Esophagus squamous epithelium (tissue), 5 donors: ENCODE results near the gene RASA4. TPM values are rescaled to one million over a fixed set of nuclear protein-coding genes. Genes with fewer than 3 reads are reported as not detected.
"Not testable (repeated sequence)": the region's sequence is repeated elsewhere in the genome, so short reads cannot be mapped to it uniquely, and the experiment has no call there.

ENCODE experiments used
- DNase-seq: peaks from one replicate; lab custom pipeline; 2025; lab: John Stamatoyannopoulos, UW
- H3K27ac ChIP-seq, 4 donors: fragments of 200-600 bp; sonication (generic); one replicate each; pipeline ENCODE4 v1.5.1; 2016 to 2019; ENCODE audit warnings: mild to moderate bottlenecking in 1 of 4
- H3K27me3 ChIP-seq, 4 donors: fragments of 200-600 bp; sonication (generic); 1 replicate in 3 of 4; 2 replicates in 1 of 4; pipeline versions ENCODE4 v1.5.1 to v1.6.0; 2017 to 2021; ENCODE audit warnings: antibody characterized with exemption in 1 of 4
- H3K36me3 ChIP-seq, 3 donors: fragments of 200-600 bp; sonication (generic); one replicate each; pipeline ENCODE4 v1.5.1; 2016 to 2019
- H3K4me1 ChIP-seq, 3 donors: fragments of 200-600 bp; sonication (generic); one replicate each; pipeline ENCODE4 v1.5.1; 2017 to 2019
- H3K4me3 ChIP-seq, 4 donors: fragments of 200-600 bp; sonication (generic); 1 replicate in 3 of 4; 2 replicates in 1 of 4; pipeline ENCODE4 v1.5.1; 2016 to 2019; ENCODE audit warnings: mild to moderate bottlenecking in 2 of 4, moderate library complexity in 1 of 4
- H3K9me3 ChIP-seq, 3 donors: fragments of 200-600 bp; sonication (generic); one replicate each; pipeline ENCODE4 v1.5.1; 2016 to 2019
- POLR2A ChIP-seq, 4 donors: fragments of 450-650 bp; IDR thresholded peaks; one replicate each; pipeline ENCODE4 v1.6.1; 2017; ENCODE audit warnings: antibody characterized with exemption in 4 of 4, mild to moderate bottlenecking in 4 of 4, moderate library complexity in 3 of 4
- WGBS, 2 donors: methylation state at CpG; one replicate each; pipeline ENCODE4 v1.1.5; 2018; 5-methylcytosine and 5-hydroxymethylcytosine counted together
- intact Hi-C: fragments of 100-400 bp; cut with DNase I; formaldehyde crosslinking; loops from one replicate; pipeline ENCODE4 v1.15.0; 2022
- total RNA-seq, 4 donors: library from RNA; depleted of rRNA; stranded (reverse); fragments of >200 nt; gene quantifications; one replicate each; pipeline ENCODE4 v1.1.0, GENCODE V29; 2016
- TF ChIP-seq, protein P1 (sequence below), 6 experiments: fragments of 450-650 bp in 4 of 6; fragments of 200-600 bp in 2 of 6; sonication (generic) in 2 of 6; IDR thresholded peaks; one replicate each; pipeline ENCODE4 v1.5.1; 2016 to 2019; ENCODE audit warnings: antibody characterized with exemption in 6 of 6, mild to moderate bottlenecking in 4 of 6, moderate library complexity in 4 of 6
- donor health status: DM: yes; HTN: yes; CAD: no.

RASA4 gene
- total RNA-seq, 4 donors from 2014 or later: 2.3 to 19.3 (median 11.7) TPM

DNA sequence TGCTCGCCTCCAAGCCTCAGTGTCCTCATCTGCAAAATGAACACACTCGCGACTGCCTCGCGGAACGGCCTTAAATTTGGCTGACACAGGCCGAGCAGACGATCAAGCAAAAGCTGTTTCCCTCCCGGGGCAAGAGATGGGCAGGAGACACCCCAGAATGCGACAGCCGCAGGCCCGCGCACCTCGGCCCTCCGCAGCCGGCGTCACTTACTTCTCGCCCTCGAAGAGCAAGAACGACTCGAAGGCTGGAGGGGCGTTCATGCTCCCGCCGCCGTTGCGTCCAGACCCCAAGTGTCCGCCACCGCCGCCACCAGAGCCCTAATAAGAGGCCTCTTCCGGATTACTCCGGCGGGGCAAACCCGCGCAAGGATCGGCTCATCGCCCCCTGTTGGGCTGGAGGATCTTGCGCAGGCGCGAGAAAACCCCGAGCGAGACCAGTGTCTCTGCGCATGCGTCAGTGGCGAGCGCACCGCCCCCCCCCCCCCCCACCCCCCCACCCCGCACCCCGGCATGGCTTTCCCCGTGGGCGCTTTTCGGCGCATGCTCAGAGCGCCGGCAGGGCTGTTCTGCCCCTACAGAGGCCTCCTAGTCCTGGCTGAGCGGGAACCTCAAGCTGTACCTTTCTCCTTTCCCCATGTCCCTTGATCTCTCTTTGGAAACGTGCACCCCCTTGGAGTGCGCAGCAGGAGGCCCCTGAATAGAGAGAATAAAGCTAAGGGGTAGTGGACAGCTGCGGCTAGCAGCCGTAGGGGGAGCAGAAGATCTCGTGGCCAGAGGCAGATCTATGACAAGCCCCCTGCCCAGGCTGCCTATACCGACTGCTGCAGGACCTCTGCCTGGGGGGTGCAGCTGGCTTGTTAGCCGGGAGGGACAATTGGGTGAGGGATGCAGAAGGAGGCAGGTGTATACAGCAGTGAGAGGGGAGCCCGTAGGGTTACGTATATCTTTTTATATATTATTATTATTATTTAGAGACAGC lies 44.0 kb downstream of the RASA4 start, which contains the start of gene POLR2J3:
Gene POLR2J3 (minus strand): TSS at position 323 of the 979 bp plus-strand sequence. CDS start 62 bp downstream, at position 261.
- TF ChIP-seq, protein P1, sequence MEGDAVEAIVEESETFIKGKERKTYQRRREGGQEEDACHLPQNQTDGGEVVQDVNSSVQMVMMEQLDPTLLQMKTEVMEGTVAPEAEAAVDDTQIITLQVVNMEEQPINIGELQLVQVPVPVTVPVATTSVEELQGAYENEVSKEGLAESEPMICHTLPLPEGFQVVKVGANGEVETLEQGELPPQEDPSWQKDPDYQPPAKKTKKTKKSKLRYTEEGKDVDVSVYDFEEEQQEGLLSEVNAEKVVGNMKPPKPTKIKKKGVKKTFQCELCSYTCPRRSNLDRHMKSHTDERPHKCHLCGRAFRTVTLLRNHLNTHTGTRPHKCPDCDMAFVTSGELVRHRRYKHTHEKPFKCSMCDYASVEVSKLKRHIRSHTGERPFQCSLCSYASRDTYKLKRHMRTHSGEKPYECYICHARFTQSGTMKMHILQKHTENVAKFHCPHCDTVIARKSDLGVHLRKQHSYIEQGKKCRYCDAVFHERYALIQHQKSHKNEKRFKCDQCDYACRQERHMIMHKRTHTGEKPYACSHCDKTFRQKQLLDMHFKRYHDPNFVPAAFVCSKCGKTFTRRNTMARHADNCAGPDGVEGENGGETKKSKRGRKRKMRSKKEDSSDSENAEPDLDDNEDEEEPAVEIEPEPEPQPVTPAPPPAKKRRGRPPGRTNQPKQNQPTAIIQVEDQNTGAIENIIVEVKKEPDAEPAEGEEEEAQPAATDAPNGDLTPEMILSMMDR (IDR thresholded peaks at IDR 0.05): peak in 5 of 6 experiments; percentile 27 to 82 (median 46)
- TF ChIP-seq POLR2A (IDR thresholded peaks at IDR 0.05): peak in 1 of 4 donors; percentile 24
- intact Hi-C loops, DNase-seq, H3K4me1 ChIP-seq, H3K9me3 ChIP-seq, H3K36me3 ChIP-seq, H3K27me3 ChIP-seq: not testable (repeated sequence)
- H3K27ac ChIP-seq: peak within 1 kb of the TSS; percentile 72 to 89 (median 85)
- 0 to 1% methylated on average over 17 to 20 of the region's 64 CpGs for WGBS, 2 donors
- peak within 1 kb of the TSS; percentile 61 to 84 (median 68) for H3K4me3 ChIP-seq

DNA sequence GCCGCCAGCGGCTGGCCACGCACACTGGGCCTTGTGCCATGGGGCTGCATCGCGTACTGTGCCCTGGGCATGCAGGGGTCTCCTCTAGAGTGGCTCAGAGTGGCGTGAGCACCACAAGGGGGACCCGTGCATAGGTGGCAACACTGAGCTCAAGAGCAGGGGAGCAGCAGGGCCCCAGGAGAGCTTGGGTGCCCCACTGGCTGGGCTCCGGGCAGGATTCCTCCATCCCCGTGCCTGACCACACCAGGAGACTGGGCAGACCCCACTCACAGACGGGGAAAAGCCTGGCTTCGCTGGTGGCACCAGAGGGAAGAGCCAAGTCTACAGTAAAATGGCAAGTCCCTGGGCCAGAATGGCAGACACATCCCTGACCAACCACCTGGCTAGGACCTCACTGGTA lies 47.9 kb downstream of the RASA4 start:
- H3K4me1 ChIP-seq, H3K9me3 ChIP-seq, H3K4me3 ChIP-seq, intact Hi-C loops, H3K36me3 ChIP-seq, H3K27ac ChIP-seq, DNase-seq, H3K27me3 ChIP-seq: not testable (repeated sequence)
- WGBS, 2 donors: no CpG with 5 or more reads among the region's 11 CpGs

DNA sequence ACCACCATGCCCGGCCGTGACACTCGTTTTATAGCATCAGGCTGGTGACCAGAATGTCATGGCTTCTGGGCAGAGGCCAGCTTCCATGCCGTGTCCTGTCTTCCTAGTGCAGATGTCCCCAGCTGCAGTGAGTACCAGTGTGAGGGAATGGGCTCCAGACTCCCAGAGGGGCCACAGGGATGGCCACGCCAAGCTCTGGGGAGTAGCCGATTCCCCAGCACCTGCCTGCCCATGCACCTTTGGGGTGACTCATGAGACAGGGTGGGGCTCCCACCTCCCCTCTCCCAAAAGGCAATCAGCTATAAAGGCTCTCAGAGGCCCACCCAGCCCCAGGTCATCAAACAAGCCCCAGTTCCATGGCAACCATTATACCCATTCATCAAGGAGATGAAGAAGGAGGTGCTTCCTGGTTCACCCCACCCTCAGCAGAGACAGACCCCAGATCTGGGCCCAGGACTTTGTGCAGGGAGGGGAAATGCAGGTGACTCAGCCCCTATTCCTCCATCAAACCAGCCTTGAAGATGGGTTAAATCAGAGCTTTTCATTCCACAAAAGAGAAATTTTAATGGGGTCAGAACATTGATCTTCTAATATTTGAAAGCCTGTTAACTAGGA lies 65.6 kb downstream of the RASA4 start, which contains the start of gene SPDYE2:
Gene SPDYE2 (plus strand): TSS at position 419 of the 615 bp plus-strand sequence. CDS start 2,030 bp downstream, outside the sequence.
- H3K9me3 ChIP-seq, H3K4me1 ChIP-seq, H3K36me3 ChIP-seq, H3K27me3 ChIP-seq, DNase-seq, H3K27ac ChIP-seq, intact Hi-C loops, H3K4me3 ChIP-seq: not testable (repeated sequence)
- WGBS, 2 donors: no CpG with 5 or more reads among the region's 6 CpGs

DNA sequence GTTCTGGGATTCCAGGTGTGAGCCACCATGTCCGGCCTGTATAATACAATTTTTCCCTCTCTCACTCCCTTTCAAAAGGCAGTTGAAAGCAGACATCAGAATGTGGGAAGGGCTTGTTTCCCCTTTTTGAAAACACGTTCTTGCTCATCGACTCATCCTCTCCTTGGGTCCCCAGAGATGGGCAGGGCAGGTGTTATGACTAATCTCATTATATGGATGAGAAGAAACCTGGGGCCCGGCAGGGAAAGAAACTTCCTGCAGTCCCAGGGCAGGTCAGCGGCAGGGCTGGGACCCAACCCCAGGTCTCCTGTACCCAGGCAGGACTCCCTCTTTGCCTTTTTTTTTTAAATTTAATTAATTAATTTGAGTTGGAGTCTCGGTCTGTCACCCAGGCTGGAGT lies 70.2 kb downstream of the RASA4 start:
- H3K36me3 ChIP-seq, intact Hi-C loops, H3K4me1 ChIP-seq, H3K27me3 ChIP-seq, H3K27ac ChIP-seq, H3K4me3 ChIP-seq, H3K9me3 ChIP-seq, DNase-seq: not testable (repeated sequence)
- WGBS, 2 donors: 60% methylated on average over 2 of the region's 6 CpGs; no CpG with 5 or more reads in 1 of the 2 donors

DNA sequence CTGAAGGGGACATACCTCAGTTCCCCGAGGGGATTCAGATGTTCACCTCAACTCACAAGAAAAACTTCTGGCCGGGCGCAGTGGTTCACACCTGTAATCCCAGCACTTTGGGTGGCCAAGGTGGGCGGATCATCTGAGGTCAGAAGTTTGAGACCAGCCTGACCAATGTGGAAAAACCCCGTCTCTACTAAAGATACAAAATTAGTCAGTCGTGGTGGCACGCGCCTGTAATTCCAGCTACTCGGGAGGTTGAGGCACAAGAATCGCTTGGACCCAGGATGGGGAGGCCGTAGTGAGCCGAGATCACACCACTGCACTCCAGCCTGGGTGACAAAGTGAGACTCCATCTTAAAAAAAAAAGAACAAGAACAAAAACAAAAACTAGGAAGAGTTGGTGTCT lies 71.3 kb downstream of the RASA4 start:
- H3K27ac ChIP-seq, H3K36me3 ChIP-seq, DNase-seq, H3K27me3 ChIP-seq, H3K9me3 ChIP-seq, intact Hi-C loops, H3K4me1 ChIP-seq, H3K4me3 ChIP-seq: not testable (repeated sequence)
- WGBS, 2 donors: no CpG with 5 or more reads among the region's 12 CpGs

DNA sequence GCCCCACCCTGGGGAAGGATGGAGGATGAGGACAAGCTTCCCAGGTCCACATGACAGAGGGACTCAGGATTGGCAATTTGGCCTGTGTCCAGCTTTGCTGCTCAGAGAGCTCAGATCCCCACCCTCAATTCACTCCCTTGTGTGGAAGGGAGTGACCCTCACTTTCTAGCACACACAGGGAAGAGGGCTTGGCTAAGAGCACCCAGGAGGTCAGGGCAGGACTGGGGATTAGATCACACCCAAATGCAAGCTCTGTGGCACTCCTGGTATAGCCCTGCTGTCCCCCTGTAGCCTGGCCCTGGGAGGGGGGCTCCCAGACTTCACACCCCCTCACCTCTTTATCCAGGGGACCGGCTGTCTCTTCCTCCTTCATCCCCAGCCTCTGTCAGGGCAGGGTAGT lies 72.2 kb downstream of the RASA4 start:
- H3K4me1 ChIP-seq, intact Hi-C loops, H3K4me3 ChIP-seq, H3K27ac ChIP-seq, H3K9me3 ChIP-seq, DNase-seq, H3K36me3 ChIP-seq, H3K27me3 ChIP-seq: not testable (repeated sequence)
- WGBS, 2 donors: no CpG with 5 or more reads among the region's 1 CpG

DNA sequence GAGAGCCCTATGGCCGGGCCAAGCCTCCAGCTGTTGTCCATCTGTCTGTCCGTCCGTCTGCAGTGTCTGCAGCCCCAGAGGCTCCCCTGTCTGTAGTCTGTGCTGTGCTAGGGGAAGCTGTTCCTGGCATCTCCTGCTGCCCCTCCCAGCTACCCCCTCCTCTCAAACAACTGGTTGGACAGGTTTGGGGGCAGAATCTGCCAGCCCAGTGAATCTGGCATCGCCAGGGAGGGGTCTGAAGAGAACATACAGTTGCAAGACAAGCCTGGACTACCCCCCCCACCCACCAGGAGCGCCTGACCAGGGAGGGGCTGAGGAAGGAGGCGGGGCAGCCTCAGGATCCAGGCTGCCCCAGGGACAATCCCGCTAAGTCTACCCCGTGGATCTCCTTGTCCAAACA lies 73.0 kb downstream of the RASA4 start, which contains the start of gene UPK3BL2:
Gene UPK3BL2 (minus strand): TSS at position 101 of the 400 bp plus-strand sequence. CDS start 60 bp downstream, at position 41.
- H3K27me3 ChIP-seq, intact Hi-C loops, H3K4me3 ChIP-seq, DNase-seq, H3K36me3 ChIP-seq, H3K4me1 ChIP-seq, H3K9me3 ChIP-seq: not testable (repeated sequence)
- H3K27ac ChIP-seq: peak within 1 kb of the TSS in 1 of 4 donors; percentile 45
- WGBS, 2 donors: no CpG with 5 or more reads among the region's 8 CpGs

DNA sequence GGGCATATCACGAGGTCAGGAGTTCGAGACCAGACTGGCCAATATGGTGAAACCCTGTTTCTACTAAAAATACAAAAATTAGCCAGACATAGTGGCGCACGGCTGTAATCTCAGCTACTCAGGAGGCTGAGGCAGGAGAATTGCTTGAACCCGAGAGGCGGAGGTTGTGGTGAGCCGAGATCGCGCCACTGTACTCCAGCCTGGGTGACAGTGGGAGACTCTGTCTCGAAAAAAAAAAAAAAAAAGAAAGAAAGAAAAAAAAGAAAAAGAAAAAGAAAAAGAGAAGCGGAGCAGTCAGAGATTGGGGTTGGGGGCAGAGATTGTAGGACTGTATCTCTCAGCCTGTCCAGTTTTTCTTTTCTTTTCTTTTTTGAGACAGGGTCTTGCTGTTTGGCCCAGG lies 73.8 kb downstream of the RASA4 start:
- H3K9me3 ChIP-seq, H3K4me3 ChIP-seq, intact Hi-C loops, H3K27ac ChIP-seq, H3K4me1 ChIP-seq, H3K36me3 ChIP-seq, H3K27me3 ChIP-seq, DNase-seq: not testable (repeated sequence)
- WGBS, 2 donors: no CpG with 5 or more reads among the region's 11 CpGs

DNA sequence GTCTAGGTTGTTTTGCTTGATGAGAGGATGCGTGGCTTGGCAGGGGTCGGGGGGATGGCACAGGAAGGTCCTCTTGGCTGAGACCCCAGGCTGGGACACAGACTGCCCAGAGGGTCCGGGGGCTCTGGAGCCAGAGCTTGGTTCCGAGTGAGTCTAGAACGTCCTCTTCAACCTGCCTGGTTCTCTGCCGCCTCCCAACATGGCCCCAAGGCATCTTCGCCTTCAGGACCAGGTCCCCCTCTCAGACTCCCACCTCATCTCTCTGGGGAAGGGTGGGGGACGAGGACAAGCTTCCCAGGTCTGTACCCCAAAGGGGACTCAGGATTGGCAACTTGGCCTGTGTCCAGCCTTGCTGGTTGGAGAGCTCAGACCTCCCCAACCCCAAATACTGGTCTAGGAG lies 74.5 kb downstream of the RASA4 start:
- H3K27me3 ChIP-seq, H3K36me3 ChIP-seq, intact Hi-C loops, H3K4me3 ChIP-seq, DNase-seq, H3K4me1 ChIP-seq, H3K9me3 ChIP-seq, H3K27ac ChIP-seq: not testable (repeated sequence)
- no CpG with 5 or more reads among the region's 8 CpGs for WGBS, 2 donors

DNA sequence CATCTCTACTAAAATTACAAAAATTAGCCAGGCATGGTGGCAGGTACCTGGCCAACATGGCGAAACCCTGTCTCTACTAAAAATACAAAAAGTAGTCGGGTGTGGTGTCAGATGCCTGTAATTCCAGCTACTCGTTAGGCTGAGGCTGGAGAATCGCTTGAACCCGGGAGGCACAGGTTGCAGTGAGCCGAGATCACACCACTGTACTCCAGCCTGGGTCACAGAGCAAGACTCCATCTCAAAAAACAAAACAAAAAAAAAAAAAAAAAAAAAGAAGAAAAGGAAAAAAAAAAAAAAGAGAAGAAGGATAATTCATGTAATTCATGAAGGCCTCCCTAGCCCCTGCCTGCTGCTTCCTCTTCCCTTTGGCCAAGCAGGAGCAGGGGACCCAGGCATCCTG lies 76.0 kb downstream of the RASA4 start:
- H3K36me3 ChIP-seq, H3K4me3 ChIP-seq, H3K27ac ChIP-seq, H3K9me3 ChIP-seq, H3K27me3 ChIP-seq, intact Hi-C loops, DNase-seq, H3K4me1 ChIP-seq: not testable (repeated sequence)
- WGBS, 2 donors: 73 to 93% methylated on average over 3 of the region's 6 CpGs

DNA sequence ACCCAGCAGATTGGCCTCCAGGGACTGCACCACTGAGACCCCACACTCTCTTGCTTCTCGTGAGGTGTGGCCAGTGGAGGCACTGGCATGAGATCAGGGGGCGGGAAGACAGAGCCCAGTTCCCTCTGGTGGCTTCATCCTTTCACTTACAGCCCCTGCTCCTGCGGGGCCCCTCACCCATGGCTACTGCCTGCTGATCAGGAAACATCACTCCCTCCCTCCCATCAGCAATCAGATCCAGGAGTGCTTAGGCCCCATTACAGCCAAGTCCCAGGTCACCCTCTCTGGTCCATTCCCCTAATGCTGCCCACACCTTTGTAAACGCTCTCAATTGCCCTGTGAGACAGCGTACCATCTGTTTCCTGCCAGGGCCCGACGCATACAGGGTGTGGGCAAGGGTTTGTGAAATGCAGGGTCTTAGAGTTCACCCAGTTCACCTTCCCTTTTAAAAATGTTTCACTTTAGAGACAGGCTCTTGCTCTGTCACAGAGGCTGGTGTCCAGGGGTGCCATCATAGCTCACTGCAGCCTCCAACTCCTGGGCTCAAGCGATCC lies 81.4 kb downstream of the RASA4 start:
- H3K4me3 ChIP-seq, H3K36me3 ChIP-seq, intact Hi-C loops, H3K27me3 ChIP-seq, DNase-seq, H3K27ac ChIP-seq, H3K4me1 ChIP-seq, H3K9me3 ChIP-seq: not testable (repeated sequence)
- 50 to 79% methylated on average over 1 to 3 of the region's 8 CpGs for WGBS, 2 donors
